Duodenal mucosa (tissue), 2 donors: ENCODE results near the gene MYO9B.

Source experiments
- H3K27ac ChIP-seq: one replicate; pipeline ENCODE4 v1.7.0; 2013; ENCODE audit warnings: low read depth, low read length
- H3K27me3 ChIP-seq, 2 donors: one replicate each; pipeline ENCODE4 v1.7.0; 2013; ENCODE audit warnings: low read length in 2 of 2, control low read depth in 1 of 2; ENCODE audit not compliant: insufficient read depth in 2 of 2, control insufficient read depth in 1 of 2
- H3K36me3 ChIP-seq, 2 donors: one replicate each; pipeline ENCODE4 v1.7.0; 2013; ENCODE audit warnings: low read length in 2 of 2, control low read depth in 1 of 2; ENCODE audit not compliant: insufficient read depth in 2 of 2, control insufficient read depth in 1 of 2
- H3K4me1 ChIP-seq, 2 donors: one replicate each; pipeline ENCODE4 v1.7.0; 2013; ENCODE audit warnings: low read length in 2 of 2, control low read depth in 1 of 2; ENCODE audit not compliant: insufficient read depth in 2 of 2, control insufficient read depth in 1 of 2
- H3K4me3 ChIP-seq, 2 donors: one replicate each; pipeline ENCODE4 v1.7.0; 2013; ENCODE audit warnings: low read length in 2 of 2, low read depth in 1 of 2
- H3K9ac ChIP-seq, 2 donors: one replicate each; pipeline ENCODE4 v1.7.0; 2013; ENCODE audit warnings: low read length in 2 of 2, low read depth in 1 of 2
- H3K9me3 ChIP-seq, 2 donors: one replicate each; pipeline ENCODE4 v1.7.0; 2013; ENCODE audit warnings: low read length in 2 of 2, control low read depth in 1 of 2; ENCODE audit not compliant: control insufficient read depth in 1 of 2

Gene MYO9B

GRCh38 chr19:17209126-17210036 lies 133.8 kb downstream of the MYO9B start:
- Histone ChIP-seq H3K9ac (no peak overlapping the region), H3K4me3 (no peak overlapping the region), H3K4me1 (peaks cover 0 to under 1% of the 10 kb centered on the region in 2 donors), H3K27me3 (no peaks in the 10 kb centered on the region), H3K9me3 (no peaks in the 10 kb centered on the region), H3K36me3 (peaks cover 13 to 59% of the 10 kb centered on the region in 2 donors), H3K27ac (no peak overlapping the region)

- Histone ChIP-seq H3K36me3 (peaks cover 13 to 56% of the 10 kb centered on the region in 2 donors), H3K4me1 (peaks cover 6% of the 10 kb centered on the region in 2 donors), H3K27ac (no peak overlapping the region), H3K4me3 (no peak overlapping the region), H3K27me3 (no peaks in the 10 kb centered on the region), H3K9ac (no peak overlapping the region), H3K9me3 (no peaks in the 10 kb centered on the region)
Measured at GRCh38 chr19:17210296-17210695, 134.7 kb downstream of the MYO9B start.

- Histone ChIP-seq H3K4me1 (peaks cover 12 to 14% of the 10 kb centered on the region in 2 donors), H3K4me3 (no peak overlapping the region), H3K9ac (no peak overlapping the region), H3K27ac (no peak overlapping the region), H3K36me3 (peaks cover 13 to 44% of the 10 kb centered on the region in 2 donors), H3K27me3 (no peaks in the 10 kb centered on the region), H3K9me3 (no peaks in the 10 kb centered on the region)
Measured at GRCh38 chr19:17211547-17212446, 136.2 kb downstream of the MYO9B start.

- H3K27ac ChIP-seq, result no peak overlapping the region
- H3K9ac ChIP-seq, result no peak overlapping the region
- H3K4me3 ChIP-seq, result no peak overlapping the region
- H3K36me3 ChIP-seq, result peaks cover 13 to 54% of the 10 kb centered on the region in 2 donors
- no peaks in the 10 kb centered on the region for H3K27me3 ChIP-seq
- H3K4me1 ChIP-seq, result peaks cover 12 to 14% of the 10 kb centered on the region in 2 donors
- H3K9me3 ChIP-seq, result no peaks in the 10 kb centered on the region
Measured at GRCh38 chr19:17213334-17213733, 137.8 kb downstream of the MYO9B start.

- Histone ChIP-seq H3K4me1 (peaks cover 12 to 14% of the 10 kb centered on the region in 2 donors), H3K27ac (peak overlapping the region; percentile 94), H3K27me3 (no peaks in the 10 kb centered on the region), H3K9me3 (no peaks in the 10 kb centered on the region), H3K9ac (peak overlapping the region; percentile 64 to 73), H3K36me3 (peaks cover 11 to 51% of the 10 kb centered on the region in 2 donors), H3K4me3 (peak overlapping the region; percentile 76 to 87)
Measured at GRCh38 chr19:17214508-17215126, 139.0 kb downstream of the MYO9B start.

- H3K27ac ChIP-seq, result peak within 1 kb of the TSS; percentile 94
- H3K4me1 ChIP-seq, result peaks cover 12 to 16% of the 10 kb centered on the region in 2 donors
- H3K9ac ChIP-seq, result peak within 1 kb of the TSS; percentile 64 to 73
- H3K9me3 ChIP-seq, result no peaks in the 10 kb centered on the region
- no peaks in the 10 kb centered on the region for H3K27me3 ChIP-seq
- H3K4me3 ChIP-seq, result peak within 1 kb of the TSS; percentile 76 to 87
- H3K36me3 ChIP-seq, result peaks cover 5 to 45% of the 10 kb centered on the region in 2 donors
Measured at GRCh38 chr19:17215127-17215971, 139.8 kb downstream of the MYO9B start, which contains the start of gene USE1. TSS of gene USE1 (plus strand) at chr19:17215357. CDS start at chr19:17215406, 49 bp downstream.

GRCh38 chr19:17216058-17216670 lies 140.6 kb downstream of the MYO9B start:
- Histone ChIP-seq H3K9me3 (no peaks in the 10 kb centered on the region), H3K27ac (no peak overlapping the region), H3K4me3 (peak overlapping the region; percentile 76 to 87), H3K9ac (peak overlapping the region in 1 of 2 donors; percentile 38), H3K36me3 (peaks cover 4 to 38% of the 10 kb centered on the region in 2 donors), H3K27me3 (no peaks in the 10 kb centered on the region), H3K4me1 (peaks cover 12 to 19% of the 10 kb centered on the region in 2 donors)

GRCh38 chr19:17219286-17219685 lies 143.7 kb downstream of the MYO9B start:
- H3K9ac ChIP-seq, result no peak overlapping the region
- H3K36me3 ChIP-seq, result peaks cover 4 to 23% of the 10 kb centered on the region in 2 donors
- no peak overlapping the region for H3K4me3 ChIP-seq
- H3K27me3 ChIP-seq, result no peaks in the 10 kb centered on the region
- H3K27ac ChIP-seq, result no peak overlapping the region
- peaks cover 12 to 19% of the 10 kb centered on the region in 2 donors for H3K4me1 ChIP-seq
- no peaks in the 10 kb centered on the region for H3K9me3 ChIP-seq
